Lung microvascular endothelial cell (primary cell): ENCODE results near the gene MAP2K5. TPM values are rescaled to one million over a fixed set of nuclear protein-coding genes. Genes with fewer than 3 reads are reported as not detected.

Experiments used
- DNase-seq, 2 donors: peaks; one replicate each; pipeline versions ENCODE4 v3.0.0 to v3.0.0-alpha.2; 2010; ENCODE audit warnings: low read depth in 2 of 2
- total RNA-seq: library from RNA; depleted of rRNA; stranded (reverse); fragments of >200 nt; gene quantifications from 2 replicates; pipeline ENCODE4 v1.2.1, GENCODE V29; 2014

MAP2K5 gene
- total RNA-seq, 1 donor from 2014 or later = 2.8 TPM

GRCh38 chr15:67822537-67823313 lies 280.2 kb downstream of the MAP2K5 start:
- no peak for DNase-seq

- no peak for DNase-seq
These were observed 281.1 kb downstream of the MAP2K5 start for GRCh38 chr15:67823314-67824196.

GRCh38 chr15:67824197-67824968 lies 281.9 kb downstream of the MAP2K5 start:
- no peak for DNase-seq

- peak; percentile 44 to 49 for DNase-seq
These were observed 282.7 kb downstream of the MAP2K5 start, which contains the start of gene SKOR1 for GRCh38 chr15:67824976-67825880. SKOR1 (plus strand) TSS chr15:67825509; CDS start chr15:67825603, 94 bp downstream.

GRCh38 chr15:67825881-67826716 lies 283.6 kb downstream of the MAP2K5 start:
- DNase-seq = no peak

- DNase-seq = no peak
These were observed 284.4 kb downstream of the MAP2K5 start for GRCh38 chr15:67826717-67827561.

GRCh38 chr15:67827562-67828277 lies 285.2 kb downstream of the MAP2K5 start:
- DNase-seq = no peak

GRCh38 chr15:67828278-67828968 lies 285.9 kb downstream of the MAP2K5 start:
- no peak for DNase-seq

GRCh38 chr15:67828969-67829646 lies 286.6 kb downstream of the MAP2K5 start:
- DNase-seq = no peak

GRCh38 chr15:67829647-67830504 lies 287.4 kb downstream of the MAP2K5 start:
- DNase-seq = no peak

GRCh38 chr15:67831363-67831762 lies 288.9 kb downstream of the MAP2K5 start:
- no peak for DNase-seq

- DNase-seq = peak; percentile 23 to 35
These were observed 289.6 kb downstream of the MAP2K5 start for GRCh38 chr15:67832031-67832551.

GRCh38 chr15:67832897-67833709 lies 290.6 kb downstream of the MAP2K5 start:
- no peak for DNase-seq

- peak; percentile 43 to 57 for DNase-seq
These were observed 291.4 kb downstream of the MAP2K5 start for GRCh38 chr15:67833710-67834511.
